ENCODE measurements around the gene PCP2. TPM values are rescaled to one million over a fixed set of nuclear protein-coding genes. Genes with fewer than 3 reads are reported as not detected.
A peak's percentile ranks its signal among the peaks of the same experiment; 100 is the strongest.

Gene PCP2
- total and polyA plus RNA-seq, 2 of the 13 experiments (the other 11 are each of a cell fraction or from before 2014, with no cell fraction given) = 0.62 TPM; not detected in 1

DNA sequence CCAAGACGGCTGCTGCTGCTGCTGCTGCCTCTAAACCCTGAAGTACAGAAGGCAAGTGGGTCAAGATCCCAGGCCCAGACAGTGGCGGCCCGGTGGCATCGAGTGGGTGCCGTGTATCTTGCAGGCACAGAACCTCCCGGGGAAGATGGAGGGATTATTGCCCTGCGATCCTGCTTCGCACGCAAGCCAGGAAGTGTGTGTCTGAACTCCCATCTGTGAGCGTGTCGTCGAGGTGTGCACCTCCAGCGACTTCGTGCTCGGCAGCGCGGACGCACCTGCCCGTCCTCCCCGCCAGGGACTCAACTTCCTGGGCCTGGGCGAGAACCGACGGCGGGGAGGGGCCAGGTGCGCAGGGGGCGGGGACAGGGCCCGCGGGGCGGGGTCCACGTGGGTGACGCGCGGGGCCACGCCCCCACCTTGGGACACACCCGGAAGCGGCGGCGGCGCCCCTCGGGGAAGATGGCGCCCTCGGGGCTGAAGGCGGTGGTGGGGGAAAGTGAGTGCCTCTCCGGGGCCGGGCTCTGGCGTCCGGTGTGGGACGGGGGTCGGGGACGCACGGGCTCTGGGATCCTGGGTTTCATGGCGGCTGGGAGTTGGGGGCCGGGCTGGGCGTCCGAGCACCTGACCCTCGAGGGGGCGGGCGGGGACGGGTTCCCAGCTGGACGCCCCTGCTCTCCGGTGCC is 3.3 kb upstream of the PCP2 start, which contains the start of gene STXBP2 (continued):
- TF ChIP-seq, protein P1, sequence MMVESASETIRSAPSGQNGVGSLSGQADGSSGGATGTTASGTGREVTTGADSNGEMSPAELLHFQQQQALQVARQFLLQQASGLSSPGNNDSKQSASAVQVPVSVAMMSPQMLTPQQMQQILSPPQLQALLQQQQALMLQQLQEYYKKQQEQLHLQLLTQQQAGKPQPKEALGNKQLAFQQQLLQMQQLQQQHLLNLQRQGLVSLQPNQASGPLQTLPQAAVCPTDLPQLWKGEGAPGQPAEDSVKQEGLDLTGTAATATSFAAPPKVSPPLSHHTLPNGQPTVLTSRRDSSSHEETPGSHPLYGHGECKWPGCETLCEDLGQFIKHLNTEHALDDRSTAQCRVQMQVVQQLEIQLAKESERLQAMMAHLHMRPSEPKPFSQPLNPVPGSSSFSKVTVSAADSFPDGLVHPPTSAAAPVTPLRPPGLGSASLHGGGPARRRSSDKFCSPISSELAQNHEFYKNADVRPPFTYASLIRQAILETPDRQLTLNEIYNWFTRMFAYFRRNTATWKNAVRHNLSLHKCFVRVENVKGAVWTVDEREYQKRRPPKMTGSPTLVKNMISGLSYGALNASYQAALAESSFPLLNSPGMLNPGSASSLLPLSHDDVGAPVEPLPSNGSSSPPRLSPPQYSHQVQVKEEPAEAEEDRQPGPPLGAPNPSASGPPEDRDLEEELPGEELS (CRISPR knock-in tag; IDR thresholded peaks at IDR 0.05) = peak; percentile 44; the same call in 1 of the 2 replicates
- TF ChIP-seq PTBP1 (IDR thresholded peaks at IDR 0.05; ENCODE audit: low read depth, low read length, poor library complexity, severe bottlenecking) (no peak), ZNF572 (CRISPR knock-in tag; IDR thresholded peaks at IDR 0.05) (no peak), NKX3-1 (CRISPR knock-in tag; IDR thresholded peaks at IDR 0.05) (no peak), USF2 (IDR thresholded peaks at IDR 0.05; ENCODE audit: low read depth, low read length) (no peak), USF2 (CRISPR knock-in tag; IDR thresholded peaks at IDR 0.05; ENCODE audit: borderline replicate concordance) (0 out of 2 replicates have a peak, but pooled peaks have one; percentile 19), MIER2 (CRISPR knock-in tag; IDR thresholded peaks at IDR 0.05) (no peak), ZFAT (CRISPR knock-in tag; conservative IDR thresholded peaks at IDR 0.05) (no peak), CREB1 (IDR thresholded peaks at IDR 0.05) (peak; percentile 53), CREB1 (CRISPR knock-in tag; IDR thresholded peaks at IDR 0.05) (no peak), ZNF672 (CRISPR knock-in tag; IDR thresholded peaks at IDR 0.05) (no peak), HES4 (CRISPR knock-in tag; IDR thresholded peaks at IDR 0.05; ENCODE audit: borderline replicate concordance) (peak; percentile 54; the same call in 1 of the 2 replicates), ZNF549 (CRISPR knock-in tag; IDR thresholded peaks at IDR 0.05) (no peak), ZNF24 (IDR thresholded peaks at IDR 0.05) (no peak), NFE2 (CRISPR knock-in tag; IDR thresholded peaks at IDR 0.05) (no peak), LBX2 (CRISPR knock-in tag; IDR thresholded peaks at IDR 0.05; ENCODE audit: borderline replicate concordance) (peak; percentile 89; the same call in 1 of the 2 replicates), FOXK2 (IDR thresholded peaks at IDR 0.05) (no peak), PRPF4 (IDR thresholded peaks at IDR 0.05; ENCODE audit: low read depth, low read length, poor library complexity, severe bottlenecking) (no peak), ZNF343 (CRISPR knock-in tag; IDR thresholded peaks at IDR 0.05) (0 out of 2 replicates have a peak, but pooled peaks have one; percentile 27), TSC22D2 (CRISPR knock-in tag; IDR thresholded peaks at IDR 0.05; ENCODE audit: borderline replicate concordance) (no peak), PRMT3 (CRISPR knock-in tag; IDR thresholded peaks at IDR 0.05; ENCODE audit: borderline replicate concordance, low read depth) (no peak), PAWR (CRISPR knock-in tag; IDR thresholded peaks at IDR 0.05; ENCODE audit: borderline replicate concordance) (no peak), ZNF878 (CRISPR knock-in tag; IDR thresholded peaks at IDR 0.05) (no peak)
- TF ChIP-seq, protein P2, sequence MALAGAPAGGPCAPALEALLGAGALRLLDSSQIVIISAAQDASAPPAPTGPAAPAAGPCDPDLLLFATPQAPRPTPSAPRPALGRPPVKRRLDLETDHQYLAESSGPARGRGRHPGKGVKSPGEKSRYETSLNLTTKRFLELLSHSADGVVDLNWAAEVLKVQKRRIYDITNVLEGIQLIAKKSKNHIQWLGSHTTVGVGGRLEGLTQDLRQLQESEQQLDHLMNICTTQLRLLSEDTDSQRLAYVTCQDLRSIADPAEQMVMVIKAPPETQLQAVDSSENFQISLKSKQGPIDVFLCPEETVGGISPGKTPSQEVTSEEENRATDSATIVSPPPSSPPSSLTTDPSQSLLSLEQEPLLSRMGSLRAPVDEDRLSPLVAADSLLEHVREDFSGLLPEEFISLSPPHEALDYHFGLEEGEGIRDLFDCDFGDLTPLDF (CRISPR knock-in tag; IDR thresholded peaks at IDR 0.05) = no peak
- TF ChIP-seq, protein P3, sequence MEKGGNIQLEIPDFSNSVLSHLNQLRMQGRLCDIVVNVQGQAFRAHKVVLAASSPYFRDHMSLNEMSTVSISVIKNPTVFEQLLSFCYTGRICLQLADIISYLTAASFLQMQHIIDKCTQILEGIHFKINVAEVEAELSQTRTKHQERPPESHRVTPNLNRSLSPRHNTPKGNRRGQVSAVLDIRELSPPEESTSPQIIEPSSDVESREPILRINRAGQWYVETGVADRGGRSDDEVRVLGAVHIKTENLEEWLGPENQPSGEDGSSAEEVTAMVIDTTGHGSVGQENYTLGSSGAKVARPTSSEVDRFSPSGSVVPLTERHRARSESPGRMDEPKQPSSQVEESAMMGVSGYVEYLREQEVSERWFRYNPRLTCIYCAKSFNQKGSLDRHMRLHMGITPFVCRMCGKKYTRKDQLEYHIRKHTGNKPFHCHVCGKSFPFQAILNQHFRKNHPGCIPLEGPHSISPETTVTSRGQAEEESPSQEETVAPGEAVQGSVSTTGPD (CRISPR knock-in tag; IDR thresholded peaks at IDR 0.05) = no peak
